Activated CD4-positive, alpha-beta memory T cell treated with anti-CD3 and anti-CD28 coated beads, Interleukin-2, amount 10 ng/mL, durations not matched to agents 7 days and 5 days (primary cell): ENCODE measurements around the gene ULK3. TPM values are rescaled to one million over a fixed set of nuclear protein-coding genes. Genes with fewer than 3 reads are reported as not detected.

Source experiments
- CTCF ChIA-PET: fragments of 350-600 bp; sonication (Branson Sonifier 250); formaldehyde crosslinking; loops from one replicate; lab custom pipeline; 2021; ENCODE audit warnings: antibody characterized with exemption, inconsistent platforms; lab: Charles Lee
- POLR2A ChIA-PET: fragments of 350-600 bp; sonication (Branson Sonifier 250); formaldehyde crosslinking; loops from one replicate; lab custom pipeline; 2021; ENCODE audit warnings: antibody characterized with exemption; lab: Charles Lee
- DNase-seq: peaks from one replicate; pipeline ENCODE4 v3.0.0-alpha.2; 2020
- H3K27ac Mint-ChIP-seq: one replicate; pipeline ENCODE4 v1.8.0; 2021; ENCODE audit warnings: mild to moderate bottlenecking, mixed read lengths
- H3K27me3 Mint-ChIP-seq: one replicate; pipeline ENCODE4 v1.8.0; 2021; ENCODE audit warnings: mixed read lengths
- H3K36me3 Mint-ChIP-seq: one replicate; pipeline ENCODE4 v1.8.0; 2021; ENCODE audit warnings: low read depth, mixed read lengths
- H3K4me1 Mint-ChIP-seq: one replicate; pipeline ENCODE4 v1.8.0; 2021; ENCODE audit warnings: mixed read lengths
- H3K4me3 Mint-ChIP-seq: one replicate; pipeline ENCODE4 v1.8.0; 2021; ENCODE audit warnings: mild to moderate bottlenecking, mixed read lengths
- H3K9me3 Mint-ChIP-seq: one replicate; pipeline ENCODE4 v1.8.0; 2021; ENCODE audit warnings: mixed read lengths
- total RNA-seq, 2 experiments: library from RNA; stranded (reverse); gene quantifications; one replicate each; pipeline ENCODE4 v1.2.3, GENCODE V29; 2021

ULK3 gene
- total RNA-seq, 2 experiments from 2014 or later = 74.9 to 84.2 TPM

- peaks cover 89% of the 10 kb centered on the region for H3K36me3 Mint-ChIP-seq
- peaks cover 62% of the 10 kb centered on the region for H3K4me1 Mint-ChIP-seq
- peak overlapping the region; percentile 85 for H3K4me3 Mint-ChIP-seq
- DNase-seq = peak; percentile 95
- ChIA-PET POLR2A (interaction anchor here (0.6 to 35.1 kb wide), 29 partner anchors 6 to 839 kb away, joined by 3 to 1214 read pairs (median 5); partner anchors contain the start of genes ARID3B, CLK3, COX5A and CSK), CTCF (interaction anchor here (0.6 to 38.3 kb wide), 24 partner anchors 7 to 666 kb away, joined by 3 to 1235 read pairs (median 5); partner anchors contain the start of genes ARID3B, COX5A, CPLX3 and CSK)
- H3K27ac Mint-ChIP-seq = peak overlapping the region; percentile 97
- H3K27me3 Mint-ChIP-seq = no peaks in the 10 kb centered on the region
- no peaks in the 10 kb centered on the region for H3K9me3 Mint-ChIP-seq
These were observed 55.5 kb downstream of the ULK3 start for GRCh38 chr15:74787251-74788041.

- H3K4me1 Mint-ChIP-seq = peaks cover 54% of the 10 kb centered on the region
These were observed 56.3 kb downstream of the ULK3 start for GRCh38 chr15:74786551-74787165.

More at GRCh38 chr15:74786551-74787165, 56.3 kb downstream of the ULK3 start:
- CTCF ChIA-PET = interaction anchor here (0.8 to 38.3 kb wide), 16 partner anchors 7 to 256 kb away, joined by 3 to 1235 read pairs (median 5); partner anchors contain the start of genes COX5A, CPLX3, CSK and LMAN1L
- DNase-seq = peak; percentile 54
- Mint-ChIP-seq H3K27me3 (no peaks in the 10 kb centered on the region), H3K9me3 (no peaks in the 10 kb centered on the region), H3K27ac (peak overlapping the region; percentile 97), H3K4me3 (peak overlapping the region; percentile 85), H3K36me3 (peaks cover 83% of the 10 kb centered on the region)
- POLR2A ChIA-PET = interaction anchor here (0.8 to 35.1 kb wide), 23 partner anchors 5 to 840 kb away, joined by 3 to 1214 read pairs (median 6); partner anchors contain the start of genes ARID3B, CLK3, COX5A and CSK

Other genes with a start within 250 kb of the ULK3 start
- gene CLK3, start 227.3 kb downstream of the ULK3 start, total RNA-seq = 100 to 1,000 TPM; 133 to 136 TPM
- gene EDC3, start 147.1 kb downstream of the ULK3 start, total RNA-seq = 10 to 100 TPM; 36.3 to 39.6 TPM
- 1 to 10 TPM; 2.0 to 2.1 TPM for gene CYP1A1, start 117.6 kb downstream of the ULK3 start, total RNA-seq
- gene CYP1A2, start 94.3 kb downstream of the ULK3 start, total RNA-seq = not detected
- gene CSK, start 61.1 kb downstream of the ULK3 start, total RNA-seq = 100 to 1,000 TPM; 330 to 341 TPM
- gene LMAN1L, start 30.3 kb downstream of the ULK3 start, total RNA-seq = under 1 TPM; 0.48 to 0.63 TPM
- gene CPLX3, start 16.5 kb downstream of the ULK3 start, total RNA-seq = under 1 TPM in 1 of 2 experiments, not detected in 1; 0.18 TPM
- gene SCAMP2, start 30.2 kb upstream of the ULK3 start, total RNA-seq = 100 to 1,000 TPM; 144 to 156 TPM
- 10 to 100 TPM; 82.8 to 92.9 TPM for gene MPI, start 46.9 kb upstream of the ULK3 start, total RNA-seq
- gene FAM219B, start 63.7 kb upstream of the ULK3 start, total RNA-seq = 100 to 1,000 TPM; 103 to 116 TPM
- 100 to 1,000 TPM; 273 to 274 TPM for gene COX5A, start 94.9 kb upstream of the ULK3 start, total RNA-seq
- 1 to 10 TPM; 5.0 to 5.1 TPM for gene RPP25, start 113.6 kb upstream of the ULK3 start, total RNA-seq
- gene SCAMP5, start 152.4 kb upstream of the ULK3 start, total RNA-seq = under 1 TPM; 0.60 to 0.81 TPM
- gene PPCDC, start 180.4 kb upstream of the ULK3 start, total RNA-seq = 10 to 100 TPM; 43.0 to 50.2 TPM